ENCODE data around the gene VOPP1. TPM values are rescaled to one million over a fixed set of nuclear protein-coding genes. Genes with fewer than 3 reads are reported as not detected.

VOPP1 gene
- total and polyA plus RNA-seq, 10 of the 15 experiments (the other 5 are each of a cell fraction or from before 2014, with no cell fraction given): 32.8 to 206 (median 129) TPM

GRCh38 chr7:55595511-55595910 lies 23.2 kb upstream of the VOPP1 start:
- ChIA-PET RAD21 (ENCODE audit: unreplicated experiment) (interaction anchor here (1.0 to 1.2 kb wide), 2 partner anchors 109 to 180 kb away, joined by 3 read pairs; no protein-coding TSS in a partner anchor), CTCF (interaction anchor here (0.9 to 1.6 kb wide), 5 partner anchors 22 to 315 kb away, joined by 3 to 9 read pairs (median 3); no protein-coding TSS in a partner anchor), POLR2A (no interaction called here), SMC1A (ENCODE audit: uncharacterized antibody, unreplicated experiment) (interaction anchor here (0.7 to 2.7 kb wide), 7 partner anchors 37 to 226 kb away, joined by 3 to 9 read pairs (median 3); no protein-coding TSS in a partner anchor)
- WGBS (ENCODE audit: insufficient coverage, insufficient replicate concordance, low lambda C conversion rate, missing lambda C conversion rate): 73% methylated on average over 4 of the region's 4 CpGs
- in situ Hi-C loops (cut with MboI) (loop anchor here (25.0 kb wide), 1 partner anchor 308 kb away; no protein-coding TSS in a partner anchor), intact Hi-C loops (cut with micrococcal nuclease; ENCODE audit: unreplicated experiment) (loop anchor here (5.0 kb wide), 1 partner anchor 163 kb away; no protein-coding TSS in a partner anchor)
- no peak for FAIRE-seq
- Histone ChIP-seq H4K20me1 (ENCODE audit: control insufficient read depth, insufficient read depth) (no peaks in the 10 kb centered on the region), H3K27ac (ENCODE audit: control insufficient read depth, insufficient read depth) (no peak overlapping the region), H3K9ac (ENCODE audit: control insufficient read depth, insufficient read depth, low read length) (no peak overlapping the region), H2AFZ (ENCODE audit: control insufficient read depth, low read depth, low read length) (no peak overlapping the region), H3K36me3 (ENCODE audit: control insufficient read depth in 2 of 2, insufficient read depth in 2 of 2, low read length in 1 of 2) (no peaks in the 10 kb centered on the region), H3K4me3 (no peak overlapping the region), H3K79me2 (ENCODE audit: control insufficient read depth, insufficient read depth, low read length) (no peaks in the 10 kb centered on the region), H3K4me1 (ENCODE audit: control insufficient read depth, insufficient read depth, low read length) (peaks cover 9% of the 10 kb centered on the region; the same call in 1 of the 2 replicates), H3K4me2 (ENCODE audit: control insufficient read depth, insufficient read depth) (no peak overlapping the region), H3K9me3 (replicated peaks; ENCODE audit: control insufficient read depth, insufficient read depth, low read length) (no peaks in the 10 kb centered on the region), H3K27me3 (replicated peaks in 1 of 2; ENCODE audit: control insufficient read depth in 2 of 2, insufficient read depth in 2 of 2, low read length in 1 of 2) (no peaks in the 10 kb centered on the region)
- DNase-seq (ENCODE audit: low read depth, low spot score): no peak
- ATAC-seq: no peak
- no peak for TF ChIP-seq FOS (IDR thresholded peaks at IDR 0.05; ENCODE audit: borderline replicate concordance, extremely low read depth, insufficient read length)
- peak; percentile 74 for TF ChIP-seq YY1 (IDR thresholded peaks at IDR 0.05; ENCODE audit: low read depth, low read length)
- BruUV-seq (replicated peaks): no TSS peak

- no peak overlapping the region for H2AFZ ChIP-seq (ENCODE audit: control insufficient read depth, low read depth, low read length)
- intact Hi-C loops (cut with micrococcal nuclease; ENCODE audit: unreplicated experiment) (loop anchor here (5.0 kb wide), 2 partner anchors 163 to 313 kb away; no protein-coding TSS in a partner anchor), in situ Hi-C loops (cut with MboI) (loop anchor here (5.0 to 25.0 kb wide), 2 partner anchors 158 to 308 kb away; no protein-coding TSS in a partner anchor)
- H4K20me1 ChIP-seq (ENCODE audit: control insufficient read depth, insufficient read depth): no peaks in the 10 kb centered on the region
- CTCF ChIA-PET: interaction anchor here (0.9 to 1.7 kb wide), 5 partner anchors 21 to 314 kb away, joined by 3 to 8 read pairs (median 3); no protein-coding TSS in a partner anchor
- no peak overlapping the region for H3K9ac ChIP-seq (ENCODE audit: control insufficient read depth, insufficient read depth, low read length)
- BruUV-seq (replicated peaks): no TSS peak
- H3K79me2 ChIP-seq (ENCODE audit: control insufficient read depth, insufficient read depth, low read length): no peaks in the 10 kb centered on the region
- RAD21 ChIA-PET (ENCODE audit: unreplicated experiment): interaction anchor here (1.2 kb wide), 1 partner anchor 180 kb away, joined by 3 read pairs; no protein-coding TSS in a partner anchor
- POLR2A ChIA-PET: no interaction called here
- TF ChIP-seq ASH2L (IDR thresholded peaks at IDR 0.05; ENCODE audit: borderline replicate concordance, low read depth): no peak
- TF ChIP-seq NBN (IDR thresholded peaks at IDR 0.05): no peak
- no peak for TF ChIP-seq PAX8 (IDR thresholded peaks at IDR 0.05)
- no peak for TF ChIP-seq FOXK2 (IDR thresholded peaks at IDR 0.05)
- no peak for TF ChIP-seq GATAD2B (conservative IDR thresholded peaks at IDR 0.05; ENCODE audit: low read depth)
- no peak for TF ChIP-seq IKZF1 (conservative IDR thresholded peaks at IDR 0.05)
- TF ChIP-seq, protein P1, sequence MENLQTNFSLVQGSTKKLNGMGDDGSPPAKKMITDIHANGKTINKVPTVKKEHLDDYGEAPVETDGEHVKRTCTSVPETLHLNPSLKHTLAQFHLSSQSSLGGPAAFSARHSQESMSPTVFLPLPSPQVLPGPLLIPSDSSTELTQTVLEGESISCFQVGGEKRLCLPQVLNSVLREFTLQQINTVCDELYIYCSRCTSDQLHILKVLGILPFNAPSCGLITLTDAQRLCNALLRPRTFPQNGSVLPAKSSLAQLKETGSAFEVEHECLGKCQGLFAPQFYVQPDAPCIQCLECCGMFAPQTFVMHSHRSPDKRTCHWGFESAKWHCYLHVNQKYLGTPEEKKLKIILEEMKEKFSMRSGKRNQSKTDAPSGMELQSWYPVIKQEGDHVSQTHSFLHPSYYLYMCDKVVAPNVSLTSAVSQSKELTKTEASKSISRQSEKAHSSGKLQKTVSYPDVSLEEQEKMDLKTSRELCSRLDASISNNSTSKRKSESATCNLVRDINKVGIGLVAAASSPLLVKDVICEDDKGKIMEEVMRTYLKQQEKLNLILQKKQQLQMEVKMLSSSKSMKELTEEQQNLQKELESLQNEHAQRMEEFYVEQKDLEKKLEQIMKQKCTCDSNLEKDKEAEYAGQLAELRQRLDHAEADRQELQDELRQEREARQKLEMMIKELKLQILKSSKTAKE (IDR thresholded peaks at IDR 0.05; ENCODE audit: low read depth, poor library complexity, severe bottlenecking): no peak
- TF ChIP-seq MYC (IDR thresholded peaks at IDR 0.05; ENCODE audit: insufficient read depth, insufficient read length, insufficient replicate concordance, low read length, severe bottlenecking): no peak
- TF ChIP-seq ZZZ3 (IDR thresholded peaks at IDR 0.05; ENCODE audit: control insufficient read depth, insufficient read length, low read depth): no peak
- TF ChIP-seq ESRRA (IDR thresholded peaks at IDR 0.05; ENCODE audit: low read length): no peak
- no peak for TF ChIP-seq HDAC6 (IDR thresholded peaks at IDR 0.05; ENCODE audit: unreplicated experiment)
- TF ChIP-seq NFYA (IDR thresholded peaks at IDR 0.05; ENCODE audit: borderline replicate concordance, low read depth, low read length): no peak
- H3K4me3 ChIP-seq: no peak overlapping the region
- peaks cover 9% of the 10 kb centered on the region; the same call in 1 of the 2 replicates for H3K4me1 ChIP-seq (ENCODE audit: control insufficient read depth, insufficient read depth, low read length)
- ATAC-seq (no peak), FAIRE-seq (no peak), DNase-seq (ENCODE audit: low read depth, low spot score) (no peak)
- H3K9me3 ChIP-seq (replicated peaks; ENCODE audit: control insufficient read depth, insufficient read depth, low read length): no peaks in the 10 kb centered on the region
- H3K27ac ChIP-seq (ENCODE audit: control insufficient read depth, insufficient read depth): no peak overlapping the region
- no peaks in the 10 kb centered on the region for H3K36me3 ChIP-seq (ENCODE audit: control insufficient read depth in 2 of 2, insufficient read depth in 2 of 2, low read length in 1 of 2)
- SMC1A ChIA-PET (ENCODE audit: uncharacterized antibody, unreplicated experiment): interaction anchor here (0.6 to 2.7 kb wide), 7 partner anchors 36 to 225 kb away, joined by 3 to 9 read pairs (median 3); no protein-coding TSS in a partner anchor
- H3K27me3 ChIP-seq (replicated peaks in 1 of 2; ENCODE audit: control insufficient read depth in 2 of 2, insufficient read depth in 2 of 2, low read length in 1 of 2): no peaks in the 10 kb centered on the region
- H3K4me2 ChIP-seq (ENCODE audit: control insufficient read depth, insufficient read depth): no peak overlapping the region
Measured at GRCh38 chr7:55594870-55595269, 22.6 kb upstream of the VOPP1 start.
